Omental fat pad (tissue), 4 donors: ENCODE measurements around the gene LCA5L. TPM values are rescaled to one million over a fixed set of nuclear protein-coding genes. Genes with fewer than 3 reads are reported as not detected.

ENCODE experiments used
- ATAC-seq: fragments of 150-250 bp; one replicate; pipeline ENCODE4 v1.9.1; 2016; ENCODE audit warnings: mild to moderate bottlenecking, moderate library complexity; ENCODE audit not compliant: low FRiP score
- DNase-seq: peaks from one replicate; pipeline ENCODE4 v3.0.0-alpha.2; 2019; ENCODE audit warnings: low spot score
- total RNA-seq, 4 donors: library from RNA; depleted of rRNA; stranded (reverse); fragments of >200 nt; gene quantifications; one replicate each; pipeline ENCODE4 v1.1.0, GENCODE V29; 2016
- TF ChIP-seq, protein P1 (sequence below), 3 donors: fragments of 450-650 bp; IDR thresholded peaks; one replicate each; pipeline ENCODE4 v1.5.1; 2016 to 2017; ENCODE audit warnings: antibody characterized with exemption in 3 of 3, mild to moderate bottlenecking in 3 of 3, moderate library complexity in 2 of 3

Gene LCA5L
- total RNA-seq, 4 donors from 2014 or later, result 0.94 to 5.5 (median 2.6) TPM; not detected in 1

DNA sequence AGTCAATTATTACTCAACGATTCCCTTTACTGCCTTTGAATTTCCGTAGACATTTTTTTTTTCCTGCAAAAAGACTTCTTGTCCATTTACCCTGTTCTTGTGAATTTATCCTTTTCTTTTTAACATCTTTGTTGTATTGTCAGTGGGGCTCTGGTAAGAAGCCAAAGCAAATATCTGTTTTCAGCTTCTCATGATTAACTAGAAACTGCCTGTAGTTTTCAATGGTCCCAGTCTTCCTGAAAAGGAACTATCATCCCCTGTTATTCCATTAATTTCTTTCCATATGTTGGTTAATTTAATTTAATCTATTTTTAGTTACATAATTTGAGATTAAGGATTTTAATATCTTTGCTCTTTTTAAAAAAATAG is 34.2 kb upstream of the LCA5L start:
- ATAC-seq, result no peak
- TF ChIP-seq, protein P1, sequence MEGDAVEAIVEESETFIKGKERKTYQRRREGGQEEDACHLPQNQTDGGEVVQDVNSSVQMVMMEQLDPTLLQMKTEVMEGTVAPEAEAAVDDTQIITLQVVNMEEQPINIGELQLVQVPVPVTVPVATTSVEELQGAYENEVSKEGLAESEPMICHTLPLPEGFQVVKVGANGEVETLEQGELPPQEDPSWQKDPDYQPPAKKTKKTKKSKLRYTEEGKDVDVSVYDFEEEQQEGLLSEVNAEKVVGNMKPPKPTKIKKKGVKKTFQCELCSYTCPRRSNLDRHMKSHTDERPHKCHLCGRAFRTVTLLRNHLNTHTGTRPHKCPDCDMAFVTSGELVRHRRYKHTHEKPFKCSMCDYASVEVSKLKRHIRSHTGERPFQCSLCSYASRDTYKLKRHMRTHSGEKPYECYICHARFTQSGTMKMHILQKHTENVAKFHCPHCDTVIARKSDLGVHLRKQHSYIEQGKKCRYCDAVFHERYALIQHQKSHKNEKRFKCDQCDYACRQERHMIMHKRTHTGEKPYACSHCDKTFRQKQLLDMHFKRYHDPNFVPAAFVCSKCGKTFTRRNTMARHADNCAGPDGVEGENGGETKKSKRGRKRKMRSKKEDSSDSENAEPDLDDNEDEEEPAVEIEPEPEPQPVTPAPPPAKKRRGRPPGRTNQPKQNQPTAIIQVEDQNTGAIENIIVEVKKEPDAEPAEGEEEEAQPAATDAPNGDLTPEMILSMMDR (IDR thresholded peaks at IDR 0.05), result no peak
- DNase-seq, result no peak

DNA sequence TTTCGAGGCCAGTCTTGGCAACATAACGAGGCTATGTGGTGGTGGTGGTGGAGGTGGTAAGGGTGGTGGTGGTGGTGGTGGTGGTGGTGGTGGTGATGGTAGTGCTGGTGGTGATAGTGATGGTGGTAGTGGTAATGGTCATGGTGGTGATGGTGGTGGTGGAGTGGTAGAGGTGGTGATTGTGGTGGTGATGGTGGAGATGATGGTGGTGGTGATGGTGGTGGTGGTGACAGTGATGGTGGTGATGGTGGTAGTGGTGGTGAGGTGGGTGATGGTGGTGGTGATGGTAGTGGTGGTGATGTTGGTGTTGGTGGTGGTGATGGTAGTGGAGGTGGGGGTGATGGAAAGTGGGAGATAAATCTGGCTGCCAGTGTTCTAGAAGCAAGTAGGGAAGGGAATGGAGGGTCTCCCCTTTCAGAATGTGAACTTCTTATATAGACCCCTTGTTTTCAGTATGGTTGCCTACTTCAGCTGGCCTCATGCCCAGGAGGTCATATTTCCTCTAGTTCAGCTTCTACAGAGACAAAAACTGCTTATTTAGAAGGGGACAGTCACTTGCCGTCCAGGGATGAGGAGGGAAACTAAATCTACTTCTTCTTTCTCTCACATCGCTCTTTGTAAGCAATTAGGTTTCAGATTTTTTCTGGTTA is 33.7 kb upstream of the LCA5L start:
- TF ChIP-seq, protein P1 (IDR thresholded peaks at IDR 0.05), result no peak
- ATAC-seq (no peak), DNase-seq (no peak)

DNA sequence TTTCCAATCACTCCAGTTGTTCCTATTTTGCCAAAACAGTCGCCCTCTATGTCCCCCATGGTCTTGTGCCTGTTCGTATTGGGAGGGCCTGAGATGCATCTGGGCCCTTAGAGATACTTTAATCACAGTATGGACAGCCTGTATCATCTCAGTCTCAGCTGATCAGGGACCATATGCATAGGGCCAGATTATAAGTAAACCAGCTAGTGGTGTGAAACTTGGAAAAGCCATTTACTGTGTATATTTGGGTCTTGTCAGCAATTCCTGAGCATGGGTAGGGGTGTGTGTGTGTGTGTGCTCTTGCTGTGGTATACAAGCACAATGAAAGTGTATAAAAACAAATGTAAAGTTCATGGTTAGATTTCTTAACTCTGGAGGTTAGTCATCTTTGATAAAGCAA is 29.0 kb upstream of the LCA5L start:
- ATAC-seq, result no peak
- TF ChIP-seq, protein P1 (IDR thresholded peaks at IDR 0.05), result no peak
- DNase-seq, result no peak

DNA sequence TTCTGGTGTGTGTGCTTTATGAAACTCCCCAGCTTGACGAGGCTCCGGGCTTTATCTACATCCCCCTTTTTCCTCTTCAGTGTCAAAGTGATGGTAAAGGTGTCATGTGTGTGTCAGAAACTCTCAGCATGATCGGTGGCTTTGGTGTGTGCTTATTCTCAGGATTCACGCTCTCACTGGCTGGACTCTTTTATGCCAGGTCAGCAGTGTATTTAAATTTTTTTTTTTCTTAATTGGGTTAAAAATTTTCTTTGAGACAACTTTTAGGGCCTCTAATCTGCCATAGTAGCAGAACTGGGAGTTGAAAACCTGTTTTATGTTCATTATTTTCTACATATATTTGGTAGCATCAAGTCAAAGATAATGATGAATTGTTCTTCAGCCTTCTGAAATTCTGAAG is 27.2 kb upstream of the LCA5L start:
- ATAC-seq (no peak), DNase-seq (no peak)
- TF ChIP-seq, protein P1 (IDR thresholded peaks at IDR 0.05), result no peak

DNA sequence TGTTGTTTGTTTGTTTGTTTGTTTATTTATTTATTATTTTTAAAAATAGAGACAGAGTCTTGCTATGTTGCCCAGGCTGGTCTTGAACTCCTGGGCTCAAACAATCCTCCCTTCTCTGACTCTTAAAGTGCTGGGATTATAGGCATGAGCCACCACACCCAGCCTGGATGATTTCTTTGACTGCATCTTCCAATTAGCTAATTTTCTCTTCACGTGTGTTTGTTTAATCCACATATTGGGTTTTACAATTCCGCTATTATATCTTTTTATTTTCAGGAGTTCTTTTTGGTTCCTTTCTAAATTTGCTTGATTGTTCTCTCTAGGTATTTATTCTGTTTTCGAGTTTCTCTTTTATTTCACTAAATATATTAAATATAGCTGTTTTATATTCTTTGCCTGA is 26.0 kb upstream of the LCA5L start:
- DNase-seq (no peak), ATAC-seq (no peak)
- TF ChIP-seq, protein P1 (IDR thresholded peaks at IDR 0.05), result no peak

DNA sequence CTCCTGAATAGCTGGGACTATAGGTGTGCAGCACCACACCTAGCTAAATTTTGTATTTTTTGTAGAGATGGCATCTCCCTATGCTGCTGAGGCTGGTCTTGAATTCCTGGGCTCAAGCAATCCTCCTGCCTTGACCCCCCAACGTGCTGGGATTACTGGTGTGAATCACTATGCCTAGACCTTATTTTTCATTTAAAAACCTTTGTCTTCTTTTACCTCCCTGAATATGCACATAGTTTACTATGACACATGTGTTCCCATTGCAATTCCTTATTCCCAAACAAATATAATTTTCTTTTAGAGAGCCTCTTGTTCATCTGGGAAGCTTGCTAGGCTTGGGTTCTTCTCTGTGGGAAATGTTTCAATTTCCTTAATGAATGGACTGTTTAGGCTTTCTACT is 23.0 kb upstream of the LCA5L start:
- TF ChIP-seq, protein P1 (IDR thresholded peaks at IDR 0.05), result no peak
- DNase-seq (no peak), ATAC-seq (no peak)

DNA sequence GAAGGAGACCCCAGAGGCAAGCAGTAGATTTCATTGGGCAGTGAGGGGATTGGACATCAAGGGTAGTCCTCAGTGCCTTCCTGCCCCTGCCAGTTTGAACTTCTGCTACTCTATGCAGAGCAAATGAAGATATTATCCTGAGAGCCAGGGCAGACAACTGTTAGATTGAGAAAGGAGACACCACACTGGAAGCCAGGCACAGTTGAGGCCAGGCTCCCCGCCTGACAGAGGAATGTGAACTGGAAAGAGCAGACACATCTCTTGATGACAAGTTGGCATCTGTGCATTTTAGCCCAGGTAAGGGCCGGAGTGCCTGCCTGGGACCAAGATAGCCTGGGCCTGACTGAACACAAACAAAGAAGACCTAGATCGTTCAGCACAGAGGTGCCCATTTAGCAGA is 22.2 kb upstream of the LCA5L start:
- ATAC-seq (no peak), DNase-seq (no peak)
- TF ChIP-seq, protein P1 (IDR thresholded peaks at IDR 0.05), result no peak
